ENCODE data around the gene APBA1.

GRCh38 chr9:69653261-69653660, 18.9 kb downstream of the APBA1 start:
- no peak for TF ChIP-seq EP300 (IDR thresholded peaks at IDR 0.05)
- TF ChIP-seq POLR2A (IDR thresholded peaks at IDR 0.05) = no peak
- no peak for TF ChIP-seq POLR2AphosphoS5 (IDR thresholded peaks at IDR 0.05)
- no peak for TF ChIP-seq CTCF (IDR thresholded peaks at IDR 0.05)

All from suprapubic skin (tissue), 4 donors.